ENCODE measurements around the gene GRIPAP1. TPM values are rescaled to one million over a fixed set of nuclear protein-coding genes. Genes with fewer than 3 reads are reported as not detected.

The GRIPAP1 gene
- total RNA-seq, 4 donors from 2014 or later = 25.1 to 44.5 (median 32.2) TPM

GRCh38 chrX:48960291-48960690 is 41.8 kb downstream of the GRIPAP1 start:
- no peak for DNase-seq (ENCODE audit: low spot score)
- ATAC-seq (ENCODE audit: low FRiP score) = no peak
- TF ChIP-seq CTCF (IDR thresholded peaks at IDR 0.05) = no peak

DNA sequence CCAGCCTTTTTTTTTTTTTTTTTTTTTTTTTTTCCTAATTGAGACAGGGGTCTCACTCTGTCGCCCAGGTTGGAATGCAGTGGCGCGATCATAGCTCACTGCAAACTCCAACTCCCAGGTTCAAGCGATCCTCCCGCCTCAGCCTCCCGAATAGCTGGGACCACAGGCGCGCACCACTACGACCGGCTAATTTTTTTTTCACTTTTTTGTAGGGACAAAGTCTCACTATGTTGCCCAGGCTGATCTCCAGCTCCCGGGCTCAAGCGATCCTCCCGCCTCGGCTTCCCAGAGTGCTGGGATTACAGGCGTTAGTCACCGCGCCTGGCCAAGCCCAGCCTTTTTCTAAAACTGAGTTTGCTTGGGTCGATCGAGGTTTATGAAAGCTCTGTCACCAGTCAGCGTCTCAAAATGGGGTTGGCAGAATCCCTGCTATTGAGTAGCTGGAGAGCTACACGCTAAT is 43.4 kb downstream of the GRIPAP1 start:
- no peak for TF ChIP-seq CTCF (IDR thresholded peaks at IDR 0.05)
- ATAC-seq (ENCODE audit: low FRiP score) (no peak), DNase-seq (ENCODE audit: low spot score) (no peak)

DNA sequence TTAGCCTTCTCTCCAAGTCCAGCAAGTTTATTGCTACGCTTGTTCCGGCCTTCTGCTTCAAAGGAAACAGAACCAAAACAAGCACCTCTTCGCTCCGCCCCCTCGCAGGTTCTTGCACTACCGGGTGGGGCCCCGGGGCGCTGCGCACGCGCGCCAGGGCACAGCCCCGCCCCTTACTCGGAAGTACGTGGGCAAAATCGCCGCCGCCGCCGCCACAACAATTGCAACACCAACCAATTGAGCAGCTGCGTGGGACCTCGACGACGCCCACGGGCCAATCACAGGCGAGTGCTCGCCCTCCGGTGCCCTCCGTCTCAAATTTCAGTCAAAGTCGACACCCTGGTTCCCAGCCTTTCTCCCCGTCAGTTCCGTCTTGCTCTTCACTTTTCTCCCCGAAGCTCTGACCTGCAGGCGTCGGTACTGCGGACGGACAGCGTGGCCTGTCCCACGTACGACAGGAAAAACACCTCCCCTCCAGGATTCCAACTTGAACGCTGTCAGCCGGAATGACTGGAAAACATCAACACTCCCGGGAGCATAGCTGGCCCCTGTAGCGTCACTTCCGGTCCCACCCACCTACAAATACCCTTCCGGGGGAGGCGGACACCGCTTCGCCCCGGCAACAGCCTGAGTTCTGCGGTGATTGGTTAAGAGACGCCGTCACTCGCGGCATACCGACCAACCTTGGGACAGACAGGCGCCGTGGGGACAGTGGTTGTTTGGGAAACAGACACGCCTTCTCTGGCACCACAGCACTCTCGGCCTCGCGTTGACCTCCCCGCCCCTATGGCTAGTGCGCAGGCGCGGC is 44.0 kb downstream of the GRIPAP1 start:
- ATAC-seq (ENCODE audit: low FRiP score) (peak; percentile 90), DNase-seq (ENCODE audit: low spot score) (peak; percentile 77)
- no peak for TF ChIP-seq CTCF (IDR thresholded peaks at IDR 0.05)

DNA sequence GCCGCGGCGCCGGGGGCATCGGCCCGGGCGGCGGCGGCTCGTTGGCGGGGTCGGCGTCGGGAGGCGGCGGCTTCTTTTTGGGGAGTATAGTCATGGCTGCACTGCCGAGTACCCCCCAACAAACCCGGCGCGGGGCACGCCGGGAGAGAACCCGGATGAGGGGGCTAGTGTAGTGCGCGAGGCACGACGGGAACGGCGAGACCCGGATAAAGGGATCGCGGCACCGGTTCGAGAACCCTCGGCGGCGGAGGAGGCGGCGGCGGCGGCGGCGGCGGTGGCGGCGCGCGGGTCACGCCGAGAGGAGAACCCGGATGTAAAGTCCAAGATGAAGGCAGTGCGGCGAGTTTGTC is 44.6 kb downstream of the GRIPAP1 start, which contains the start of gene OTUD5:
OTUD5 (minus strand) TSS at position 131 of the 350 bp plus-strand sequence; CDS start at position 94, 37 bp downstream.
- DNase-seq (ENCODE audit: low spot score) (no peak), ATAC-seq (ENCODE audit: low FRiP score) (peak; percentile 45)
- TF ChIP-seq CTCF (IDR thresholded peaks at IDR 0.05) = no peak

DNA sequence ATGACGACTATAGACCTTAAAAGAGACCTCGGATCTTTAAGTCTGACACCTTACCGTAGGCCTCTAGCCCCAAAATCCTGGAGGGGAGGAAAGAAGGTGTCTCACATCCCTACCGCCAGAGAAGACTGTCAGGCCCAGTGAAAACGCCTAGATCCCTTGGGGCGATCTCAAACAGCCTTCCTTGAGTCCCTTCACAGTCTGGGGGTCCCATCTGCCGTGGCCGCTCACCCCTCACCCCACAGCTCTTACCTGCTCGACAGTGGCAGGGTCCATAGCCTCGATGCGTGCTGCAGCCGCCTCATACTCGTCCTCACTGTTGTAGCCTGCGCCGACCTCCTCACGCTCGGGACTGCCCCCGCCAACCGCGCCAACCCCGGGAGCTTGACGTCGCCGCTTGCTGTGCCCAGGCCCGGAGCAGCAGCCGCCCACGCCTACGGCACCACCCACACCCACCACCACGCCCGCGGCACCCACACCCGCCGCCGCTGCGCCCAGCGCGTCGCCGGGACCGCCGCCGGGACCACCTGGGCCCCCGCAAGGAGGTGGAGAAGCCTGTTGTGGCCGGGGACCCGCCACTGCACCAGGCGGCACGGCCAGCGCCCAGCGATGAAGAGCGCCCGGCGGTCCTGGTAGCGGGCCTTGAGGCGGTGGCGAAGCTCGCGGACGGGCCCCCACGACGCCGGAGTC is 45.2 kb downstream of the GRIPAP1 start:
- ATAC-seq (ENCODE audit: low FRiP score) (no peak), DNase-seq (ENCODE audit: low spot score) (no peak)
- no peak for TF ChIP-seq CTCF (IDR thresholded peaks at IDR 0.05)

GRCh38 chrX:48948589-48948988 is 53.5 kb downstream of the GRIPAP1 start:
- no peak for ATAC-seq (ENCODE audit: low FRiP score)
- no peak for DNase-seq (ENCODE audit: low spot score)
- no peak for TF ChIP-seq CTCF (IDR thresholded peaks at IDR 0.05)

Measured in omental fat pad (tissue), 4 donors.